Mesodermal cell (in vitro differentiated cells): ENCODE data around the gene ENOX2.
A peak's percentile ranks its signal among the peaks of the same experiment; 100 is the strongest.

ENCODE experiments used
- H3K27ac ChIP-seq: 2 replicates; pipeline ENCODE4 v1.7.0; 2013; ENCODE audit warnings: mild to moderate bottlenecking, low read depth, low read length, moderate library complexity; ENCODE audit not compliant: severe bottlenecking
- H3K36me3 ChIP-seq: 2 replicates; pipeline ENCODE4 v1.7.1; 2013; ENCODE audit warnings: mild to moderate bottlenecking, low read length, moderate library complexity; ENCODE audit not compliant: control insufficient read depth, insufficient read depth
- H3K4me1 ChIP-seq: one replicate; pipeline ENCODE4 v1.7.1; 2013; ENCODE audit warnings: mild to moderate bottlenecking, low read length; ENCODE audit not compliant: insufficient read depth, control insufficient read depth, poor library complexity, severe bottlenecking
- H3K4me3 ChIP-seq: 2 replicates; pipeline ENCODE4 v1.7.0; 2013; ENCODE audit warnings: low read length, control low read depth, mild to moderate bottlenecking; ENCODE audit not compliant: insufficient read depth, poor library complexity, severe bottlenecking; ENCODE audit errors: extremely low read depth
- H3K9me3 ChIP-seq: 2 replicates; pipeline ENCODE4 v1.7.1; 2013; ENCODE audit warnings: mild to moderate bottlenecking, low read length, moderate library complexity; ENCODE audit not compliant: control insufficient read depth
- WGBS, 2 experiments: methylation state at CpG; one replicate each; pipeline ENCODE4 v1.1.5; 2013; ENCODE audit warnings: missing lambda C conversion rate in 2 of 2; ENCODE audit not compliant: insufficient coverage in 2 of 2; 5-methylcytosine and 5-hydroxymethylcytosine counted together

Gene ENOX2

DNA sequence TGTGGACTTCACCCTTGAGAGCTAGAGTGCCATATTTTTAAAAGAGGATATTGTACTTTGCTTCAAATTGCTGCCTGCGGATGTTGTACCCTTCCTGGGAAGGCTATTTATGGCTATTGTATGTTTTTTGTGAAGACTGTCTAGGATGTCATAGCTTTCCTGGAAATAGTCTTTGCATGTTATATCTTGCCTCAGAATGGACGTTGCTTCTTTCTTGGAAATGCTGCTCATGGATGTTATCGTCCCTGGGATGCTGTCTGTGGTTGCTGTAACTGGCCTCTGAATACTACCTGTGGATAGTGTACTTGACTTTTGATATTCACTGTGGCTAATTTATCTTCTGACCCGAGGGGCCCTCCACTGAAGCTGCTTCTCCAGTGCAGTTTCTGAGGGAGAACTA, 146.8 kb downstream of the ENOX2 start:
- no peak overlapping the region for H3K27ac ChIP-seq
- no peak overlapping the region for H3K4me3 ChIP-seq
- no peaks in the 10 kb centered on the region for H3K9me3 ChIP-seq
- H3K4me1 ChIP-seq: no peaks in the 10 kb centered on the region
- 97% methylated on average over 3 of the region's 4 CpGs; no CpG with 5 or more reads in 1 of the 2 experiments for WGBS, 2 experiments
- no peaks in the 10 kb centered on the region for H3K36me3 ChIP-seq

DNA sequence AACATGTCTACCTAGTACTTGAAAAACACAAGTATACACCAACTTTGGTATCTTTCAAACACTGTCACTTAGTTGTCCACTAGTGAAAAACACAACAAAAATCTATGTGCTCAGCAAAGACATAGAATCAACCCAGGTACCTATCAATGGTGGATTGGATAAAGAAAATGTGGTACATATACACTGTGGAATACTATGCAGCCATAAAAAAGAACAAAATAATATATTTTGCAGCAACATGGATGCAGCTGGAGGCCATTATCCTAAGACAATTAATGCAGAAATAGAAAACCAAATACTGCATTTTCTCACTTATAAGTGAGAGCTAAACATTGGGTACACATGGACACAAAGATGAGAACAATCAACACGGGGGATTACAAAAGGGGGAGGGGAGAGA, 148.7 kb downstream of the ENOX2 start:
- WGBS, 2 experiments: no CpG with 5 or more reads among the region's 1 CpG
- no peaks in the 10 kb centered on the region for H3K36me3 ChIP-seq
- H3K9me3 ChIP-seq: no peaks in the 10 kb centered on the region
- H3K27ac ChIP-seq: no peak overlapping the region
- H3K4me3 ChIP-seq: no peak overlapping the region
- no peaks in the 10 kb centered on the region for H3K4me1 ChIP-seq

DNA sequence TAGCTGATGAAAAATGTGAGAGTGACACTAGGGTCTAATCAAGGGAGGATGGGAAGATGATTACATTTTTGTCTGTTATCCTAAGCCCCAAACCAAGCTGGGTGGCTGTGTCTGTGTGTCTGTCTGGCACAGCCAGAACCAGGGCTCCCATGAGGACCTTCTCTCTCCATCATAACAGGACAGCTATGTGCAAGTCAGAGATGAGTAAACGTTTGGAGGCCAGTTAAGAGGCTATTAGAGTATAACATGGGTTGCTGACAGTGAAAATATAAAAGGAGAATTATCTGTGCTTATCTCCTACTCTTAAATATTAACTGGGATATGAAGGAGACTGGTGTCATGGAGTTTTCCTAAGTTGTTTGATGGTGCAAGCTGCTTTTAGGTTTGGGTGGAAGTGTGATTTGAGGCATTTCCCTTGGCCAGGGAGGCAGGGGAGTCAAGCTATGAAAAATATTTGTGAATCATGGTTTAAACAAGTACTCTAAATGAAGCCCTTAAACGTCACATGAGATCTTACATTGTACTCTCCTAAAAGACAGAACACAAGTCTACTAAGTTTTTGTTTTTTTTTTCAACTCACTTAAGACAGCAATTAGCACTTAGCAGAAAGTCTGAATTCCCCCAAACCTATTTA, 156.2 kb downstream of the ENOX2 start:
- Histone ChIP-seq H3K9me3 (no peaks in the 10 kb centered on the region), H3K4me3 (no peak overlapping the region), H3K27ac (no peak overlapping the region), H3K36me3 (no peaks in the 10 kb centered on the region), H3K4me1 (no peaks in the 10 kb centered on the region)
- WGBS, 2 experiments: no CpG with 5 or more reads among the region's 2 CpGs

DNA sequence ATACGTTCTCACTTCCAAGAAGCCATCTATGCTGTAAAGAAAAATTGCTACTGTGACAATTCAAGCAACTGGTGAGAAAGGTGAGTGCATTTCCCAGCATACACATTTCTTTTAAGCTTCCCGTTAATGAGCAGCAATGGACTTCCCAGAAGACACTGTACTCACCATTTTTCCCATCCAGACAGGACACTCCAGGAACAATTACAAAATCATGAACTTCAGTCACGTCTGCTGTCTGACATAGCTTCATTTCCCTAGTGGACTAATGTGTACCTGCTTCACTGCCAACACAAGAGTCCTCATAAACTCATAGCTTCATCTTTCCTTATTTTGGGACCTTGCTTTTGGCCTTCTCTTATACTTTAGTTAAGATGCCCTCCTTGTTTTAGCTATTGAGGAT, 156.9 kb downstream of the ENOX2 start:
- Histone ChIP-seq H3K27ac (no peak overlapping the region), H3K36me3 (no peaks in the 10 kb centered on the region), H3K4me3 (no peak overlapping the region), H3K4me1 (no peaks in the 10 kb centered on the region), H3K9me3 (no peaks in the 10 kb centered on the region)
- WGBS, 2 experiments: 100% methylated on average over 2 of the region's 3 CpGs; no CpG with 5 or more reads in 1 of the 2 experiments

DNA sequence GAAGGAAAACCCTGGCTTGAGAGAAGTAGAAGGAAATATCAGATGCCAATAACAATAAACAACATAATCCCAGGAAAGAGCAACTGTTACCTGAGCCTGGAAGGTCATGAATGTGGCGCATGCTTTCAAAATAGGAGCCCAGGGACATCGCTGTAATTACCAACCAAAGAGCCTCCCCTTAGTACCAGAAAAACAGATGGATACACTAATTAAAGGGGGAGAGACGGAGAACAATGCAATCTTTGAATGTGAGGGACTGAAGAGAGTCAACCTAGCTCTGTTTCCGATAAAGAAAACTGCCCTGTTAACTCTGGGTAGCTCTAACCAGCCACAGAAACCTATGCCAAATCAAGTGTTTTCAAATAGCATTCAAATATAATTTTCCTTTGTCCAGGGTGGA, 161.4 kb downstream of the ENOX2 start:
- Histone ChIP-seq H3K27ac (peak overlapping the region; percentile 49), H3K9me3 (no peaks in the 10 kb centered on the region), H3K4me3 (no peak overlapping the region), H3K36me3 (no peaks in the 10 kb centered on the region), H3K4me1 (no peaks in the 10 kb centered on the region)
- no CpG with 5 or more reads among the region's 4 CpGs for WGBS, 2 experiments

DNA sequence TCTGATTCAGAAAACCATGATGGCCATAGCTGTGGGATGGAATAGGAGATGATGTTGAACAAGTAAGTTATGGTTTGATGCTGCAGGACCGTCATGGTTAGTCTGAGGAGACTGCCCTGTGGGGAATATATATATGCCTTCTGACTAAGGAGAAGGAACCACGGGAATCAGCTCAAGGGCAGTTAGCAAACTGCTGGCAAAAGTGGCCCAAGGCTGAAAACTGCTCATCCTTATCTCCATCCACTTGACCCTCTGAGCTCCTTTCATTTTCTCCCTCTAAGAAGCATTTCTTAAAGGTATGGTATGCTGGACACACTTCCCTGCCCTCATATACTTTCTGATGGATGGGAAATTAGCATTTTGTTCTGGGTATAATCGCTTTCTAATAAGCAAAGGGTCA, 161.9 kb downstream of the ENOX2 start:
- WGBS, 2 experiments: 100% methylated on average over 1 of the region's 3 CpGs; no CpG with 5 or more reads in 1 of the 2 experiments
- no peak overlapping the region for H3K4me3 ChIP-seq
- no peaks in the 10 kb centered on the region for H3K36me3 ChIP-seq
- H3K4me1 ChIP-seq: no peaks in the 10 kb centered on the region
- H3K27ac ChIP-seq: no peak overlapping the region
- H3K9me3 ChIP-seq: no peaks in the 10 kb centered on the region

DNA sequence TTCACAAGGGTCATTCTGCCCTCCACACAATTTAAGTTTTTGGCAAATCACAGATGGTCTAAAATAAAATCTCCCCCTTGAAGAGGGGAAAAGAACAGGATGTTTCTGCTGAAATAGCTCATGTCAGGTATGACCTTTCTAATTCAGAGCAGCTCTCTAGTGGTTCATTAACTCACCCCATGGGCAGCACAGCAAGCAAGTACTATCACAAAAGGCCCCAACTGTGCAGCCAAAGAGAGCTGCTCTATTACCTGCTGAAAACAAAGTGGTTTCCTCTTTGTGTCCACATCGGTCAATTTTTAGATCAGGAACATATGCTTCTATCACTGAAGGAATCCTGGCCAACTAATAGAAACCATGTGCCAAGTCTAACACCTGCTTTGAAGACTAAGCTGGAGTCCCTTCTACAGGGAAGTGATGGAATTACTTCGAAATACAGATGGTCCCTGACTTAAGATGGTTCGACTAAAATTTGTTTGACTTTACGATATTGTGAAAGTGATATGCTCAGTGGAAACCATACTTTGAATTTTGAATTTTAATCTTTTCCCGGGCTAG, 164.3 kb downstream of the ENOX2 start:
- WGBS, 2 experiments: 20 to 91% methylated on average over 1 to 4 of the region's 5 CpGs
- Histone ChIP-seq H3K27ac (no peak overlapping the region), H3K4me1 (no peaks in the 10 kb centered on the region), H3K4me3 (no peak overlapping the region), H3K36me3 (no peaks in the 10 kb centered on the region), H3K9me3 (no peaks in the 10 kb centered on the region)

DNA sequence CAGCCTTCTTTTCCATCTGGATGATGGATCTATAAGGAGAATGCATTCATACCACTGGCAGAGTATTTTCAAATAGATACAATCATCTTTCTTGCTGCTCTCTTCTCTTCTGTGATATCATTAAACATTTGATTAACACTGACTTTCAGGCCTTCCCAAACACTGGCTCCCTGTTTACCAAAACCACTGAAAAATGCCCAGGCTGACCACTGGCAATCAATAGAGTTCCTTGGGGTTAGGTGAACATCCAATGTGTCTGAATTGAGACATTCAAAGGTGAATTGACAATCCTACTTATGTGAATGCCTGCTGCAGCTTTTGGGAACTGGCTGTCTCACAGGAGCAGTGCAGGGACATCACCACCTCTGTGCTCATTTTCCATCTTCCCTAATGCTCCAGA, 168.3 kb downstream of the ENOX2 start:
- Histone ChIP-seq H3K9me3 (no peaks in the 10 kb centered on the region), H3K4me3 (no peak overlapping the region), H3K27ac (no peak overlapping the region), H3K4me1 (no peaks in the 10 kb centered on the region), H3K36me3 (no peaks in the 10 kb centered on the region)

DNA sequence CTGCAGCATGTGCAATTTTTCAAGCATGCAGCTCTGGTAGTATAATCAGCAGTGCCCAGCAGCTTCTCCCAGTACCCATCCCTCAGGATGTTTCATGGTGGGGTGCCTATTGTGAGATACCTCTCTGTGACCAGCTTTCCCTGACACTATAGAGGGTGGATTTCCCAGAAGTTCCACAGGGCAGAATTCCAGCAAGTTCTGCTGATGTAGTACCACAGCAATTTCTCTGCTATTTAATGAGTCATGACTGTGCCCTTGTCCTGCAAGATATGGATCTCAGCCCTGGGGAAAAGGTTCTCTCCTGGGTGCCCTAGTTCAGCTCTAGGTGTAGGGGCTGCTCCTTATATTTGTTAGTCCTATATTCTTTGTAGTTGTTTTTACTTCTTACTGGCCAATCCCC, 174.8 kb downstream of the ENOX2 start:
- peaks cover 2% of the 10 kb centered on the region for H3K4me1 ChIP-seq
- no peak overlapping the region for H3K27ac ChIP-seq
- no peaks in the 10 kb centered on the region for H3K36me3 ChIP-seq
- no peak overlapping the region for H3K4me3 ChIP-seq
- H3K9me3 ChIP-seq: no peaks in the 10 kb centered on the region

DNA sequence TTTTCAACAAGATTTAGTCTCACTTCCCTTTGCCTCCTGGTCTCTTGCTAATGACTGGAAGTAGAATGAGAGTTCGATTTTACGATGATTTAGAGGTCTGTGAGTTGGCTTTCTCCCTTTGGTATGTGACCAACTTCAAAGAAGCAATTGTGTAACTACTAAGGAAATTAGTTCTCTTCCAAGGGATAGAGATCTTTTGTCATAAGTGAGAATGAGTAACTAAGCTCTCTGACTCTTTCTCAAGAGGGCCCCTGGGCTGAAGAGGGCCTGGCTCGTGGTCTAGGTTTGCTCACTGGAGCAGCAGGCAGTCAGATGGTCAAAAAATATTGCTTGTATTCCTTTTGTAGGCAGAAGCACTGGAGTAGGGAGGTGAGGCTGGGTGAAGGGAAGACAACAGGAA, 176.3 kb downstream of the ENOX2 start:
- H3K4me3 ChIP-seq: no peak overlapping the region
- no peaks in the 10 kb centered on the region for H3K36me3 ChIP-seq
- 60% methylated on average over 1 of the region's 3 CpGs; no CpG with 5 or more reads in 1 of the 2 experiments for WGBS, 2 experiments
- H3K27ac ChIP-seq: peak overlapping the region; percentile 23
- H3K4me1 ChIP-seq: peaks cover 2% of the 10 kb centered on the region
- no peaks in the 10 kb centered on the region for H3K9me3 ChIP-seq

DNA sequence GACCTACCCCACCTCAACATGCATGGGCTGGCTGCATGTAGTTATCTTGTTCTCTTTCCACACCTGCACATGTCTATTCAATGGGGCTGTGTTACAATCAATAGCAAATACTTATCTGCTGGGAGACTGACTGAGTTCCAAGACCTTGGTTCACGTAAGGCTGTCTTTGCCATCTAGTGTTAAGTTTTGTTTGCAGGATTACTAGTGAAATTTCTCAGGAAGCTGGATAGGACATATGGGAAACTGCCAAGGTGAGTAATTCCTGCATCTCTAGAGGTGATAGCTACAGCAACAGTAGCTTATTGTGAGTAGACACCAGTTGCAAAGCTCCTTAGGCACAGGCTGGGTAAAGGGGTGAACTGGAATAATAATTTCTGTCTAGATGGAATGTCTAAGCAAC, 177.5 kb downstream of the ENOX2 start:
- H3K9me3 ChIP-seq: no peaks in the 10 kb centered on the region
- H3K27ac ChIP-seq: no peak overlapping the region
- H3K4me3 ChIP-seq: no peak overlapping the region
- peaks cover 2% of the 10 kb centered on the region for H3K4me1 ChIP-seq
- H3K36me3 ChIP-seq: no peaks in the 10 kb centered on the region
- WGBS, 2 experiments: 100% methylated on average over 1 of the region's 1 CpG; no CpG with 5 or more reads in 1 of the 2 experiments
